ENCODE data around the gene SRRT. TPM values are rescaled to one million over a fixed set of nuclear protein-coding genes. Genes with fewer than 3 reads are reported as not detected.

The SRRT gene, protein sequence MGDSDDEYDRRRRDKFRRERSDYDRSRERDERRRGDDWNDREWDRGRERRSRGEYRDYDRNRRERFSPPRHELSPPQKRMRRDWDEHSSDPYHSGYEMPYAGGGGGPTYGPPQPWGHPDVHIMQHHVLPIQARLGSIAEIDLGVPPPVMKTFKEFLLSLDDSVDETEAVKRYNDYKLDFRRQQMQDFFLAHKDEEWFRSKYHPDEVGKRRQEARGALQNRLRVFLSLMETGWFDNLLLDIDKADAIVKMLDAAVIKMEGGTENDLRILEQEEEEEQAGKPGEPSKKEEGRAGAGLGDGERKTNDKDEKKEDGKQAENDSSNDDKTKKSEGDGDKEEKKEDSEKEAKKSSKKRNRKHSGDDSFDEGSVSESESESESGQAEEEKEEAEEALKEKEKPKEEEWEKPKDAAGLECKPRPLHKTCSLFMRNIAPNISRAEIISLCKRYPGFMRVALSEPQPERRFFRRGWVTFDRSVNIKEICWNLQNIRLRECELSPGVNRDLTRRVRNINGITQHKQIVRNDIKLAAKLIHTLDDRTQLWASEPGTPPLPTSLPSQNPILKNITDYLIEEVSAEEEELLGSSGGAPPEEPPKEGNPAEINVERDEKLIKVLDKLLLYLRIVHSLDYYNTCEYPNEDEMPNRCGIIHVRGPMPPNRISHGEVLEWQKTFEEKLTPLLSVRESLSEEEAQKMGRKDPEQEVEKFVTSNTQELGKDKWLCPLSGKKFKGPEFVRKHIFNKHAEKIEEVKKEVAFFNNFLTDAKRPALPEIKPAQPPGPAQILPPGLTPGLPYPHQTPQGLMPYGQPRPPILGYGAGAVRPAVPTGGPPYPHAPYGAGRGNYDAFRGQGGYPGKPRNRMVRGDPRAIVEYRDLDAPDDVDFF
- 83.3 and 154 TPM in 2 replicates for total RNA-seq

- TF ChIP-seq, protein P1, sequence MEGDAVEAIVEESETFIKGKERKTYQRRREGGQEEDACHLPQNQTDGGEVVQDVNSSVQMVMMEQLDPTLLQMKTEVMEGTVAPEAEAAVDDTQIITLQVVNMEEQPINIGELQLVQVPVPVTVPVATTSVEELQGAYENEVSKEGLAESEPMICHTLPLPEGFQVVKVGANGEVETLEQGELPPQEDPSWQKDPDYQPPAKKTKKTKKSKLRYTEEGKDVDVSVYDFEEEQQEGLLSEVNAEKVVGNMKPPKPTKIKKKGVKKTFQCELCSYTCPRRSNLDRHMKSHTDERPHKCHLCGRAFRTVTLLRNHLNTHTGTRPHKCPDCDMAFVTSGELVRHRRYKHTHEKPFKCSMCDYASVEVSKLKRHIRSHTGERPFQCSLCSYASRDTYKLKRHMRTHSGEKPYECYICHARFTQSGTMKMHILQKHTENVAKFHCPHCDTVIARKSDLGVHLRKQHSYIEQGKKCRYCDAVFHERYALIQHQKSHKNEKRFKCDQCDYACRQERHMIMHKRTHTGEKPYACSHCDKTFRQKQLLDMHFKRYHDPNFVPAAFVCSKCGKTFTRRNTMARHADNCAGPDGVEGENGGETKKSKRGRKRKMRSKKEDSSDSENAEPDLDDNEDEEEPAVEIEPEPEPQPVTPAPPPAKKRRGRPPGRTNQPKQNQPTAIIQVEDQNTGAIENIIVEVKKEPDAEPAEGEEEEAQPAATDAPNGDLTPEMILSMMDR (conservative IDR thresholded peaks at IDR 0.05; ENCODE audit: low read depth, low read length): peak; percentile 21
- no peak for DNase-seq (ENCODE audit: low read depth)
- H3K4me3 ChIP-seq (ENCODE audit: low read depth, low read length): peak within 1 kb of the TSS; percentile 75
These were observed at the start of gene SRRT for GRCh38 chr7:100874577-100875355. TSS of gene SRRT (plus strand) at chr7:100875103. CDS start at chr7:100875591, 488 bp downstream.

GRCh38 chr7:100825215-100825671 is 49.7 kb upstream of the SRRT start:
- TF ChIP-seq, protein P1 (conservative IDR thresholded peaks at IDR 0.05; ENCODE audit: low read depth, low read length): no peak

DNA sequence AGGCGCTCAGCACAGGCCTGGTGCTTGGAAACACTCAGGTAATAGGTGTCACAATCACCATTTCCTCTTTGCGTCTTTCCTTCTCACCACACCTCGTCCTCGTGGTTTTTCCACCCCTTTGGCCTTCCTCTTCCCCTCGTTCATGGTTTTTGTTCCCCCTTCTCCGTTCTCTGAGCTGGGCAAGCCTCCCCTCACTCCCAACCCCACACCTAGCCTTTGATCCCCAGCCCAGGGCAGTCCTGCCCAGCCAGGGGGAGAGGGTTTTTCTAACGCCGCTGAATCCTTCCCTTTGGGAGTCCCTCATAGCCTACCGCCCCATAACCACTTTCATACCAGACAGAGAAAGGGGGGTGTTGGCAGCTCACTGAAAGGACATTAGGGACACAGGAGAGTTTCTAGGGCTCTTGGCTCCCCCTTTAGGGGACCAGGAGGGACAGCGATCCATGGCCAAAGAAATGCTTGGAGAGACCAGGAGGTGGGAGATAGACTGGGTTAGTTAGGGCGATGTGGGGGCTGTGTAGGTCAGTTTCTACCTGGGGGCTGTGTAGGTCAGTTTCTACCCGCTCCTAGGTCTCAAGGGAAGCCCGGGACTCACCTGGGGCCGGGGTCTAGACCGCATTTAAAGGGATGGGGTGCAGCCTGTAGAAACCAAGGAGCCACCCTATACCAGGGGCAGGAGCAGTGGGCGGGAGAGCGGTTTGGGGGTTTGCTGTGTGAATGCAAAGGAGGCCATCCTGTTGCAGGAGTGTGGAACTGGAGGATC is 49.0 kb upstream of the SRRT start:
- peak overlapping the region; percentile 65 for H3K4me3 ChIP-seq (ENCODE audit: low read depth, low read length)
- TF ChIP-seq, protein P1 (conservative IDR thresholded peaks at IDR 0.05; ENCODE audit: low read depth, low read length): peak; percentile 35
- DNase-seq (ENCODE audit: low read depth): no peak

More at GRCh38 chr7:100825215-100825671, 49.7 kb upstream of the SRRT start:
- peak overlapping the region; percentile 65 for H3K4me3 ChIP-seq (ENCODE audit: low read depth, low read length)
- no peak for DNase-seq (ENCODE audit: low read depth)

GRCh38 chr7:100826514-100827329 is 48.2 kb upstream of the SRRT start:
- H3K4me3 ChIP-seq (ENCODE audit: low read depth, low read length): peak overlapping the region; percentile 65
- TF ChIP-seq, protein P1 (conservative IDR thresholded peaks at IDR 0.05; ENCODE audit: low read depth, low read length): no peak
- DNase-seq (ENCODE audit: low read depth): no peak

DNA sequence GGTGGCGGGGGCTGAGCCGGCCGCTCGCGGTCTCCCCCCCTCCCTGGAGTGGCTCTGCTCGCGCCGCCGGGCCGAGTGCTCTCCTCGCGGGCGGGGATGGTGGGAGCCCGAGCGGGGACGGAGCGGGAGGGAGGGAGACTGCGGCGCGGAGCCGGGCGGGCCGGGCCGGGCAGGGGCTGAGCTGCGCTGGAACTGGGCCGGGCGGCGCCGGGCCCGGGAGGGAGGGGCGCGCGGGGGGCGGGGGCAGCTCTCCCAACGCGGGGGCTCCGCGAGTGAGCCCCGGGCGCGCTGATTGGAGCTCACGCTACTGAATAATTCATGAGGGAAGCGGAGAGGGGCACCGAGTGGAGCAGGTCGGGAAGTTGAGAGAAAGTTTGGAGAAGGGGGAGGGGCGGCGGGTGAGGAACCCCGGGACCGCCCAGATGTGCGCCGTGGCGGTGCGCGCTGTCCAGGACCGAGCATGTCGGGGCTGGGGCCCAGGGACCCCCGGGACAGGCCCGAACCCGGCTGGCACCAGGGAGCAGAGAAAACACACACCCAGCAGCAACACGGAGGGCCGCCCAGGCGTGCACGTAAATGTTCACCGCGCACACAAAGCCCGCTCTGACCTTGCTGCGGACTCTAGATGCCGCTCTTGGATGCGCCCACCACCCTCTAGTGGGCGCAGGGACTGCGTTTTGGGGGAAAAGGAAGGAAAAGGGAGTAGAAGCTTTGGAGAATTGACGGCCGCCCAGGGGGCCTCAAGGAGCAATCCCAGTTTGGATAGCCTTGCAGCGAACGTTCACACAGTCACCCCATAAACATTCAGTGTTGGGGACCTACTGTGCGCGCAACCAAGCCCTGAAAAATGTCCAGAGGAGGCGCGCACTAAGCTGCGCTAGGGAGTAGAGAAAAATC is 47.3 kb upstream of the SRRT start, which contains the start of gene EPHB4:
Gene EPHB4, minus strand, starts transcription at position 194 of the 897 bp plus-strand sequence. CDS start 493 bp downstream, outside the sequence.
- TF ChIP-seq, protein P1 (conservative IDR thresholded peaks at IDR 0.05; ENCODE audit: low read depth, low read length): peak; percentile 42
- DNase-seq (ENCODE audit: low read depth): no peak
- H3K4me3 ChIP-seq (ENCODE audit: low read depth, low read length): peak within 1 kb of the TSS; percentile 65

Data from epithelial cell of proximal tubule (primary cell).